Neural cell (in vitro differentiated cells): ENCODE measurements around the gene EIF4A2. TPM values are rescaled to one million over a fixed set of nuclear protein-coding genes. Genes with fewer than 3 reads are reported as not detected.
A peak's percentile ranks its signal among the peaks of the same experiment; 100 is the strongest.

Experiments
- H2AFZ ChIP-seq: fragments of 200-600, 300-800 bp; sonication (generic), shearing (Covaris generic); 2 replicates; pipeline ENCODE4 v1.6.0; 2014; ENCODE audit warnings: low read depth, mild to moderate bottlenecking, antibody characterized with exemption, low read length, moderate library complexity
- H3F3A ChIP-seq: fragments of 200-600 bp; shearing (Covaris generic); 2 replicates; pipeline ENCODE4 v1.6.1; 2016; ENCODE audit warnings: mild to moderate bottlenecking, moderate library complexity, mixed read lengths, antibody characterized with exemption, low read length; ENCODE audit not compliant: insufficient read depth, poor library complexity, severe bottlenecking
- H3K27ac ChIP-seq: fragments of 200-600, 300-800 bp; sonication (generic), shearing (Covaris generic); 2 replicates; pipeline ENCODE4 v1.5.1; 2014; ENCODE audit warnings: mild to moderate bottlenecking, low read length, moderate library complexity
- H3K27me3 ChIP-seq: fragments of 300-800, 200-600 bp; sonication (generic), shearing (Covaris generic); 2 replicates; pipeline ENCODE4 v1.6.0; 2014; ENCODE audit warnings: mild to moderate bottlenecking, low read depth, low read length, moderate library complexity; ENCODE audit not compliant: insufficient read depth
- H3K36me3 ChIP-seq: fragments of 300-800, 200-600 bp; sonication (generic), shearing (Covaris generic); 2 replicates; pipeline ENCODE4 v1.5.1; 2014; ENCODE audit warnings: mild to moderate bottlenecking, antibody characterized with exemption, low read length, moderate library complexity; ENCODE audit not compliant: insufficient read depth
- H3K4me2 ChIP-seq: fragments of 300-800, 200-600 bp; sonication (generic), shearing (Covaris generic); 2 replicates; pipeline ENCODE4 v1.6.0; 2014; ENCODE audit warnings: mild to moderate bottlenecking, low read length
- H3K4me3 ChIP-seq: fragments of 300-800, 200-600 bp; sonication (generic), shearing (Covaris generic); 2 replicates; pipeline ENCODE4 v1.5.1; 2014; ENCODE audit warnings: mild to moderate bottlenecking, low read length, moderate library complexity
- H3K79me2 ChIP-seq: fragments of 200-600 bp; shearing (Covaris generic); replicated peaks from 2 replicates; pipeline ENCODE4 v1.6.0; 2014; ENCODE audit warnings: mild to moderate bottlenecking, low read length, moderate library complexity; ENCODE audit not compliant: insufficient read depth
- H3K9ac ChIP-seq: fragments of 300-800, 200-600 bp; sonication (generic), shearing (Covaris generic); 2 replicates; pipeline ENCODE4 v1.6.1; 2016; ENCODE audit warnings: mild to moderate bottlenecking, low read length, mixed read lengths
- H3K9me2 ChIP-seq: fragments of 200-600 bp; shearing (Covaris generic); 2 replicates; pipeline ENCODE4 v1.6.1; 2016; ENCODE audit warnings: mild to moderate bottlenecking, low read length, mixed read lengths; ENCODE audit not compliant: insufficient read depth
- H3K9me3 ChIP-seq: fragments of 200-600, 300-800 bp; sonication (generic), shearing (Covaris generic); 2 replicates; pipeline ENCODE4 v1.6.1; 2016; ENCODE audit warnings: mild to moderate bottlenecking, mixed run types, low read length, moderate library complexity, mixed read lengths
- H4K20me1 ChIP-seq: fragments of 200-600 bp; shearing (Covaris generic); 2 replicates; pipeline ENCODE4 v1.6.1; 2016; ENCODE audit warnings: mild to moderate bottlenecking, mixed run types; ENCODE audit not compliant: insufficient read depth
- EP300 ChIP-seq: fragments of 450-650 bp; conservative IDR thresholded peaks from 2 replicates; pipeline ENCODE4 v1.6.1; 2014; ENCODE audit warnings: antibody characterized with exemption, mild to moderate bottlenecking, moderate library complexity; ENCODE audit not compliant: poor library complexity, severe bottlenecking
- EZH2 ChIP-seq: fragments of 200-600, 300-800 bp; shearing (Covaris generic), sonication (generic); IDR thresholded peaks from 2 replicates; pipeline ENCODE4 v1.6.1; 2014; ENCODE audit warnings: antibody characterized with exemption, low read length, borderline replicate concordance, mild to moderate bottlenecking; ENCODE audit not compliant: insufficient read depth, poor library complexity, severe bottlenecking
- MXI1 ChIP-seq: fragments of 450-650 bp; conservative IDR thresholded peaks from 2 replicates; pipeline ENCODE4 v1.6.1; 2014; ENCODE audit warnings: antibody characterized with exemption, mild to moderate bottlenecking; ENCODE audit not compliant: poor library complexity, severe bottlenecking
- POLR2AphosphoS5 ChIP-seq: IDR thresholded peaks from 2 replicates; pipeline ENCODE4 v1.6.1; 2012
- RAD21 ChIP-seq: fragments of 450-650 bp; conservative IDR thresholded peaks from 2 replicates; pipeline ENCODE4 v1.6.1; 2014; ENCODE audit warnings: antibody characterized with exemption, mild to moderate bottlenecking, moderate library complexity
- SMC3 ChIP-seq: fragments of 450-650 bp; conservative IDR thresholded peaks from 2 replicates; pipeline ENCODE4 v1.6.1; 2014; ENCODE audit warnings: antibody characterized with exemption, mild to moderate bottlenecking, moderate library complexity; ENCODE audit not compliant: poor library complexity
- TAF1 ChIP-seq: IDR thresholded peaks from 2 replicates; pipeline ENCODE4 v1.6.1; 2012; ENCODE audit warnings: low read depth
- polyA minus RNA-seq: library from RNA; depleted of rRNA, polyadenylated mRNA; stranded (reverse); fragments of >200 nt; gene quantifications from 2 replicates; pipeline ENCODE4 v1.2.3, GENCODE V29; 2014
- polyA plus RNA-seq: library from polyadenylated mRNA; depleted of rRNA; stranded (reverse); fragments of >200 nt; gene quantifications from 2 replicates; pipeline ENCODE4 v1.2.3, GENCODE V29; 2014
- TF ChIP-seq, protein P1 (sequence below): IDR thresholded peaks from 2 replicates; pipeline ENCODE4 v1.6.1; 2012; ENCODE audit warnings: borderline replicate concordance
- TF ChIP-seq, protein P2 (sequence below): fragments of 450-650 bp; IDR thresholded peaks from 2 replicates; pipeline ENCODE4 v1.5.1; 2014; ENCODE audit warnings: antibody characterized with exemption, mild to moderate bottlenecking, moderate library complexity; ENCODE audit not compliant: poor library complexity, severe bottlenecking

The EIF4A2 gene
- 2,975 and 3,298 TPM in 2 replicates for polyA plus RNA-seq
- polyA minus RNA-seq = 1,236 and 1,574 TPM in 2 replicates

DNA sequence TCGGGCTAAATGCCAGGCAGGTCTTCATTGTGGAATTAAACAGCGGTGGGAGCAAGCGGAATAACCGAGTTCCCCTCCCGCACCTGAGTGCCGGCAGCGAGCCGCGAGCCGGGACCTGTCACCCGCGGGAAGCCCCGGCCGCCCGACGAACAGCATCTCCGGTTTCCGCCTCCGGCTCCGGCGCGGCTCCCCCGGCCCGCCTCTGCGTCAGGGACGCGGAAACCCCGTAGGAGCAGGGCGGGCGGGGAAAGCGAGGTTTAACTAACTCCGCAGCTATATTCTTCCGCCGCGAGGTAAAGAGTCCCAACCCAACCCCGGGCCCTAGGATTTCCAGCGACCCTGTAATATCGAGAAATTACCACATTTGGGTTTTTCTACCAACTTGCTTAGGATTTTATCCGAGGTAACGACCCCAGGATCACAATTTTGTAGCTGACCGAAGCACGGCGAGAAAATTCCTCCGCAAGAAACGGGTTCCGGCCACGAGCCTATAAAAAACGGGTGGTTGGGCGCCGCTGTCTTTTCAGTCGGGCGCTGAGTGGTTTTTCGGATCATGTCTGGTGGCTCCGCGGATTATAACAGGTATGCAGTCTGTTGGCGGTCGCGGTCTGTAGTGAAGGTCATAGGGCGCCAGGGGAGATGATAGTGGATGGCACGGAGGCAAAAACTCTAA is at the start of gene EIF4A2:
EIF4A2 (plus strand) TSS at position 520 of the 673 bp plus-strand sequence; CDS start at position 554, 34 bp downstream.
- no peaks in the 10 kb centered on the region for H3K9me2 ChIP-seq
- peaks cover 30% of the 10 kb centered on the region for H3K36me3 ChIP-seq
- H3F3A ChIP-seq = peaks cover 17% of the 10 kb centered on the region
- H4K20me1 ChIP-seq = peaks cover 42% of the 10 kb centered on the region
- H3K9ac ChIP-seq = peak within 1 kb of the TSS; percentile 99
- H3K4me3 ChIP-seq = peak within 1 kb of the TSS; percentile 77
- no peaks in the 10 kb centered on the region for H3K9me3 ChIP-seq
- no peaks in the 10 kb centered on the region for H3K27me3 ChIP-seq
- H3K27ac ChIP-seq = peak within 1 kb of the TSS; percentile 100
- peak within 1 kb of the TSS; percentile 77 for H2AFZ ChIP-seq
- H3K4me2 ChIP-seq = peak within 1 kb of the TSS; percentile 89
- peaks cover 44% of the 10 kb centered on the region for H3K79me2 ChIP-seq
- TF ChIP-seq, protein P1, sequence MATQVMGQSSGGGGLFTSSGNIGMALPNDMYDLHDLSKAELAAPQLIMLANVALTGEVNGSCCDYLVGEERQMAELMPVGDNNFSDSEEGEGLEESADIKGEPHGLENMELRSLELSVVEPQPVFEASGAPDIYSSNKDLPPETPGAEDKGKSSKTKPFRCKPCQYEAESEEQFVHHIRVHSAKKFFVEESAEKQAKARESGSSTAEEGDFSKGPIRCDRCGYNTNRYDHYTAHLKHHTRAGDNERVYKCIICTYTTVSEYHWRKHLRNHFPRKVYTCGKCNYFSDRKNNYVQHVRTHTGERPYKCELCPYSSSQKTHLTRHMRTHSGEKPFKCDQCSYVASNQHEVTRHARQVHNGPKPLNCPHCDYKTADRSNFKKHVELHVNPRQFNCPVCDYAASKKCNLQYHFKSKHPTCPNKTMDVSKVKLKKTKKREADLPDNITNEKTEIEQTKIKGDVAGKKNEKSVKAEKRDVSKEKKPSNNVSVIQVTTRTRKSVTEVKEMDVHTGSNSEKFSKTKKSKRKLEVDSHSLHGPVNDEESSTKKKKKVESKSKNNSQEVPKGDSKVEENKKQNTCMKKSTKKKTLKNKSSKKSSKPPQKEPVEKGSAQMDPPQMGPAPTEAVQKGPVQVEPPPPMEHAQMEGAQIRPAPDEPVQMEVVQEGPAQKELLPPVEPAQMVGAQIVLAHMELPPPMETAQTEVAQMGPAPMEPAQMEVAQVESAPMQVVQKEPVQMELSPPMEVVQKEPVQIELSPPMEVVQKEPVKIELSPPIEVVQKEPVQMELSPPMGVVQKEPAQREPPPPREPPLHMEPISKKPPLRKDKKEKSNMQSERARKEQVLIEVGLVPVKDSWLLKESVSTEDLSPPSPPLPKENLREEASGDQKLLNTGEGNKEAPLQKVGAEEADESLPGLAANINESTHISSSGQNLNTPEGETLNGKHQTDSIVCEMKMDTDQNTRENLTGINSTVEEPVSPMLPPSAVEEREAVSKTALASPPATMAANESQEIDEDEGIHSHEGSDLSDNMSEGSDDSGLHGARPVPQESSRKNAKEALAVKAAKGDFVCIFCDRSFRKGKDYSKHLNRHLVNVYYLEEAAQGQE = peak; percentile 87
- peak; percentile 53 for TF ChIP-seq RAD21
- TF ChIP-seq TAF1 = peak; percentile 95
- TF ChIP-seq, protein P2, sequence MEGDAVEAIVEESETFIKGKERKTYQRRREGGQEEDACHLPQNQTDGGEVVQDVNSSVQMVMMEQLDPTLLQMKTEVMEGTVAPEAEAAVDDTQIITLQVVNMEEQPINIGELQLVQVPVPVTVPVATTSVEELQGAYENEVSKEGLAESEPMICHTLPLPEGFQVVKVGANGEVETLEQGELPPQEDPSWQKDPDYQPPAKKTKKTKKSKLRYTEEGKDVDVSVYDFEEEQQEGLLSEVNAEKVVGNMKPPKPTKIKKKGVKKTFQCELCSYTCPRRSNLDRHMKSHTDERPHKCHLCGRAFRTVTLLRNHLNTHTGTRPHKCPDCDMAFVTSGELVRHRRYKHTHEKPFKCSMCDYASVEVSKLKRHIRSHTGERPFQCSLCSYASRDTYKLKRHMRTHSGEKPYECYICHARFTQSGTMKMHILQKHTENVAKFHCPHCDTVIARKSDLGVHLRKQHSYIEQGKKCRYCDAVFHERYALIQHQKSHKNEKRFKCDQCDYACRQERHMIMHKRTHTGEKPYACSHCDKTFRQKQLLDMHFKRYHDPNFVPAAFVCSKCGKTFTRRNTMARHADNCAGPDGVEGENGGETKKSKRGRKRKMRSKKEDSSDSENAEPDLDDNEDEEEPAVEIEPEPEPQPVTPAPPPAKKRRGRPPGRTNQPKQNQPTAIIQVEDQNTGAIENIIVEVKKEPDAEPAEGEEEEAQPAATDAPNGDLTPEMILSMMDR = no peak
- TF ChIP-seq POLR2AphosphoS5 = peak; percentile 95
- TF ChIP-seq EP300 = peak; percentile 74
- TF ChIP-seq MXI1 = peak; percentile 54
- peak; percentile 9 for TF ChIP-seq SMC3
- no peak for TF ChIP-seq EZH2

DNA sequence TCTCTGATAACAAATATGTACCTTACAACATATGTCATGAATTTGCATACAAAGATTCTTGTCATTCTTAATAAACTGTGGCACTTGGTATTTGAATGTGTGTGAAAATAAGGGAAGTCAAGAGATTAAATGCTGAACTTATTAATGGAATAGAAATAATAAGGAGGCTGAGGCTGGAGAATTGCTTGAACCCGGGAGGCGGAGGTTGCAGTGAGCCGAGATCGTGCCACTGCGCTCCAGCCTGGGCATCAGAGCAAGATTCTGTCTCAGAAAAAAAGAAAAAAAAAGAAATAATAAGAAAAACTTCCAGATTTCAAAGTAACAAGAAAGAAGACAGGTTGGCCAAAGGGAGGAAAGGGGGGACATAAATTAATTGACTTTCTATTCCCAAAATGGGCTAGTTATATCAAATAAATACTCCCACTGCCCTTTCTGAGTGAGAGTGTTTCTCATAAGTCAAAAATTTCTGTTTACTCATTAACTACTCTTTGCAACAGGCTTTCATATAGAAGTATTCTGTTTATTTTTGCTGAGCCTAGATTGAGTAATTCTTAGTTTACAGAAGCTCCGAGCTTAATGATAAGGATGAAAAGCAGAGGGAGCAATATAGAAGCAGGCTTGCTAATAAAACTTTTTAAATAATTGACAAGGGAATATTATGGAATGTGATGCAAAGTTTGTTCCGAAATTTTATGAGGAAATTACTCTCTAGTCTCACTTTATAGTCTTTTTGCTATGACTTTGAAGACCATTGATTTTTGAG is 40.6 kb upstream of the EIF4A2 start:
- no peak overlapping the region for H3K4me3 ChIP-seq
- no peaks in the 10 kb centered on the region for H3F3A ChIP-seq
- TF ChIP-seq MXI1 (no peak), EP300 (no peak), TAF1 (no peak), EZH2 (no peak), SMC3 (no peak), POLR2AphosphoS5 (no peak), RAD21 (no peak)
- TF ChIP-seq, protein P2 = no peak
- TF ChIP-seq, protein P1 = no peak
- H3K79me2 ChIP-seq = no peaks in the 10 kb centered on the region
- no peaks in the 10 kb centered on the region for H4K20me1 ChIP-seq
- H3K36me3 ChIP-seq = no peaks in the 10 kb centered on the region
- H3K9ac ChIP-seq = no peak overlapping the region
- no peaks in the 10 kb centered on the region for H3K9me2 ChIP-seq
- no peaks in the 10 kb centered on the region for H3K27me3 ChIP-seq
- H3K27ac ChIP-seq = no peak overlapping the region
- H2AFZ ChIP-seq = no peak overlapping the region
- H3K4me2 ChIP-seq = no peak overlapping the region
- H3K9me3 ChIP-seq = no peaks in the 10 kb centered on the region
